GM21367 (cell line): ENCODE data around the gene TTLL10.

ENCODE experiments used
- ATAC-seq: cut with Tn5 transposase; IDR thresholded peaks from one replicate; pipeline ENCODE4 v1.9.1; 2021; ENCODE audit not compliant: unreplicated experiment

The TTLL10 gene

DNA sequence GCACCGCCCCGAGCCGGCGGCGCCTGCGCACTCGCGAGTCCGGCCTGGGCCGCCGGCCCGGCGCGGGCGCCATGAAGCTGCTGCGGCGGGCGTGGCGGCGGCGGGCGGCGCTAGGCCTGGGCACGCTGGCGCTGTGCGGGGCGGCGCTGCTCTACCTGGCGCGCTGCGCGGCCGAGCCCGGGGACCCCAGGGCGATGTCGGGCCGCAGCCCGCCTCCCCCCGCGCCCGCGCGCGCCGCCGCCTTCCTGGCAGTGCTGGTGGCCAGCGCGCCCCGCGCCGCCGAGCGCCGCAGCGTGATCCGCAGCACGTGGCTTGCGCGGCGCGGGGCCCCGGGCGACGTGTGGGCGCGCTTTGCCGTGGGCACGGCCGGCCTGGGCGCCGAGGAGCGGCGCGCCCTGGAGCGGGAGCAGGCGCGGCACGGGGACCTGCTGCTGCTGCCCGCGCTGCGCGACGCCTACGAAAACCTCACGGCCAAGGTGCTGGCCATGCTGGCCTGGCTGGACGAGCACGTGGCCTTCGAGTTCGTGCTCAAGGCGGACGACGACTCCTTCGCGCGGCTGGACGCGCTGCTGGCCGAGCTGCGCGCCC lies 58.6 kb downstream of the TTLL10 start, which contains the start of gene B3GALT6:
B3GALT6 (plus strand) TSS at position 30 of the 588 bp plus-strand sequence; CDS start at position 72, 42 bp downstream.
- no peak for ATAC-seq

DNA sequence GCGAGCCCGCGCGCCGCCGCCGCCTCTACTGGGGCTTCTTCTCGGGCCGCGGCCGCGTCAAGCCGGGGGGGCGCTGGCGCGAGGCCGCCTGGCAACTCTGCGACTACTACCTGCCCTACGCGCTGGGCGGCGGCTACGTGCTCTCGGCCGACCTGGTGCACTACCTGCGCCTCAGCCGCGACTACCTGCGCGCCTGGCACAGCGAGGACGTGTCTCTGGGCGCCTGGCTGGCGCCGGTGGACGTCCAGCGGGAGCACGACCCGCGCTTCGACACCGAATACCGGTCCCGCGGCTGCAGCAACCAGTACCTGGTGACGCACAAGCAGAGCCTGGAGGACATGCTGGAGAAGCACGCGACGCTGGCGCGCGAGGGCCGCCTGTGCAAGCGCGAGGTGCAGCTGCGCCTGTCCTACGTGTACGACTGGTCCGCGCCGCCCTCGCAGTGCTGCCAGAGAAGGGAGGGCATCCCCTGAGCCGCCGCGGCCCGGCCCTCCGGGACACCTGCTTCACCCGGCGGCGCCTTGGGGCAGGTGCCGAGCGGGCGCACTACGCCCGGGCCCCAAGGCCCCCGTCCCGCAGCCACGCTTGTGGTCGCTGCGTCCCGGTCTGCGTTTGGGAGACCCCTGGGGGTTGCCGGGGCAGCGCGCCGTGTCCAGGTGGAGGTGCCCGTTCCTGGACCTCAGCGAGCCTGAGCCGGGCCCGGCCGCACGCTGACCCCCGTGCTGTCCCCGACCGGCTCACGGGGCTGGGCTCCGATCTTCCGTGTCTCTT lies 59.3 kb downstream of the TTLL10 start:
- ATAC-seq, result no peak

GRCh38 chr1:1233567-1233892 lies 59.9 kb downstream of the TTLL10 start:
- no peak for ATAC-seq

GRCh38 chr1:1234180-1234808 lies 60.6 kb downstream of the TTLL10 start:
- ATAC-seq, result no peak

DNA sequence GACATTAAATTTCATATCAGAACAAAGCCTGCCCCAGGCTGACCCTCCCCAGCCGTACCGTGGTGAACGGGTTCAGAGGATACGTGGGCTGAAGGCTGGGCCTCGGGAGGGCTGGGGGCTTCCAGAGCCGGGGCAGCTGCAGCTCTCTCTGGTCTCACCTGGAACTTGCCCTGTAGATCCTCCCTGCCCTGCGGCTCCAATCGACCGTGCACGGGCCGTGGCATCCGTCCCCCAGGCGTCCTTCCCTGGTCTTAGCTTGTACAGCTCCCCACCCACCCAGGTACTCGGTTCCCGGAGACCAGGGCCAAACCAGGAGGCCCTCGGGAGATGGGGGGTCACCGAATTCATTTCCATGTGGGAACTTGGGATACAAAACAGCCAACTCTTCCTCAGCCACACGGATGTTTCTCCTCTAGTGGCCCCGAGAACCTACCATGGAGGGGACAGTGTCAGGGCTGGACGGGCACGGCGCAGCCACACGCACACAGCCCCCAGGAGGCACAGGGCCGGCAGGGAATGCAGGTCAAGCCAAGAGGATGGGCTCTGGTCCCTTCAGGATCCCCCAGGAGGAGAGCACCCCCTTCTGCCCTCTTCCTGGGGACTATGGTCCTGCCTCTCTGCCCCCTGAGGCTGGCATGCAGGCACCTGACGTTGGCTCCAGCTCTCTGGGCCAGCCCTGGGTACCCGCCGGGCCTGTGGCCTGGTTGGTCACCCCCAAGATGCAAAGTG lies 61.5 kb downstream of the TTLL10 start:
- ATAC-seq, result no peak

GRCh38 chr1:1236176-1236763 lies 62.6 kb downstream of the TTLL10 start:
- ATAC-seq, result no peak

GRCh38 chr1:1236945-1237873 lies 63.5 kb downstream of the TTLL10 start:
- no peak for ATAC-seq

GRCh38 chr1:1237874-1238701 lies 64.4 kb downstream of the TTLL10 start:
- ATAC-seq, result no peak

DNA sequence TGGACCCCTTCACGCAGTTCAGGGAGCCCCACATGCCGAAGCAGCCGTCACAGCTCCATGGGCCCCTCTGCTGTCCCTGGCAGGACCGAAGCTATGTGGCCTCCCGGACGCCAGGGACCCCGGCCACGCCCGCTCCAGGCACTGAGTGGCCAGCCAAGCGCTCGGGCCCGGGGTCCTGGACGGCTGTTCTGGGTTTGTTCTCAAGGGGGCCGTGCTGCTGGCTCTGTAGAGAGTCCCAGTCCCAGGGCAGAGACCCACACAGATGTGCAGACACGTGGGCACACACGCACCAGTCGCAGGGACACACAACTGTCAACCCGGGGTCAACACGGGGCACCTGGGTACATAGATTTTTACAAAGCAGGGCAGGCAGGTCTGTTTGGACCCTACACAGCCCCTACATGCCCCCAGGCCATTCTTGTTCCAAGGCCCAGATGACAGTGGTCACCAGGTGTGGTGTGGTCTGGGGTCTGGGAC lies 65.1 kb downstream of the TTLL10 start:
- no peak for ATAC-seq

DNA sequence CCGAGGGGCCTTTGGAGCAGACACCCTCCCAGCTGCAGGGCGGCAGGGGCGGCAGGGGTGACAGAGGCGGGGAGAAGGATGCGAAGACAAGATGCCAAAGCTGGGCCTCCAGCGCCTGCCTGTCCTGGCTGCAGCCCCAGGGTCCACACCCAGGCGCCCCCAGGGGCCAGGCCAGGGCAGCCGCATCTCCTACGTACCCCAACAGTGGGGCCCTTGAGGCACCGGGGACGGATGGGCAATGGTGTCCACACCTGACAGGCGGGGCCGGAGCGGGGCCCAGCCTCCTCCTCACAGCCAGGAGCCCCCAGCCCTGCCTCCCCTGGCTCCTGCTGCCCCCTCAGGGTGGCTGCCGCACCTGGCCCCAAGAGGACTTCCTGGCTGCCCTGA lies 65.5 kb downstream of the TTLL10 start:
- no peak for ATAC-seq

- no peak for ATAC-seq
Measured at GRCh38 chr1:1239614-1240347, 66.1 kb downstream of the TTLL10 start.

- ATAC-seq, result no peak
Measured at GRCh38 chr1:1240348-1240732, 66.7 kb downstream of the TTLL10 start.

DNA sequence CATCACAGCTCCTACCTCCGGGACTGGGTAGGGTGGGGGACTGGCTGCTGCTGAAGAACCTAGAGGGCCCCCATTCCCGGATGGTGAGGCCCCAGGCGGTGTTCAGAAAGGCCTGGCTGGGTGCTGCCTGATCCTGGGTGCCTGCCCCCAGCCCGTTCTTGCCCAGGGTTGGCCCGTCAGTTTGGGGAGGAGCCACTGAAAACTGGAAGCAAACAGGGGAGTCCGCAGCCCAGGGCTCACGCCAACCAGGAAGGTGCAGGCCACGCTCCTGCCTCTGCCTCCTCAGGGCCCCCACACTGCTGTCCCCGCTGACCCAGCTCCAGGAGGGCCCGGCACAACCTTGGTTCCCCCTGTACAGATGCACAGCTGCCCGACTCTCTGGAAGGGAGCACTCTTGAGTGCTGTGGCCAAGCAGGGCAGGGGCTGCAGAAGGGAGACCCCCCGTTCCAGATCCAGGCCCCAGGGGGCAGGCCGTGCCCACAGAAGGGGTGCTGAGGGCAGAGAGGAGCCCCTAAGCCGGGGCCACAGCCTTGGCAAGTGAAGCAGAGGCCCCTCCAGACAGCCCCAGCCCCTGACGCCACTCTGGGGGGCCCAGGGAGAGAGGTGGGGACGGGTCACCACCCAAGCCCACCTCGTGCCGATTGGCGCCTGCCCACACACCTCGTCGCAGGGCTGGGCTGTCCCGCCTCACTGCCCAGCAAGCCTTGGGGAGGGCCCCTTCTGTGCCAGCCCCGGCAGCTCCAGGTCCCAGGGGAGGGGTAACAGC lies 67.3 kb downstream of the TTLL10 start:
- ATAC-seq, result no peak

DNA sequence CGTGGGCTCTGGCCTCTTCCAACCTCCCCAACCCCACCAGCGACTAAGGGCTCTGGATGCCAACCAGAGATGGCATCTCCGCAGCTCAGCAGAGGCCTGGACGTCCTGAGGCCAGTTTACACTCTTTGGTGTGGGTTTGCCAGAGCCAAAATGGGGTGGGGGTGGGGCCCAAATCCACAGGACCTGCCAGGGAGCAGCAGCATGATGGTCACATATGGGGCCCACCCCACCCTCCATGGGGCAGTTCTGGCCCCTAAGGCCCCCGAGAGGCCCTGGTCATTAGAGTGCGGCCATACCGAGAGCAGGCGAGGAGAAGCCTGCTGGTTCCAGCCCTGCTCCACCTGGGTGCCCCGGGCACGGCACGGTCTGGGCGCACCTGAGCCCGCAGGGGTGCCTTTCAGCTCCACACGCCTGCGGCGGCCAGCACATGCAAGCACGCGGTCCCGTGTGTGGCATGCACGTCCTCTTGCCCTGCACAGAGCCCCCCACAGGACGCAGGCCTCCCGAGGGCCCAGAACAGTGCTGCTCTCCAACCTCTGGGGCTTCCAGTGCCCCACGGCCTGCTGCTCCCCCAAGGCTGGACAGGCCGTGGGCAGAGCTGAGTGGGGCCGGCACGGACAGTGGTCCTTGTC lies 68.0 kb downstream of the TTLL10 start:
- no peak for ATAC-seq

DNA sequence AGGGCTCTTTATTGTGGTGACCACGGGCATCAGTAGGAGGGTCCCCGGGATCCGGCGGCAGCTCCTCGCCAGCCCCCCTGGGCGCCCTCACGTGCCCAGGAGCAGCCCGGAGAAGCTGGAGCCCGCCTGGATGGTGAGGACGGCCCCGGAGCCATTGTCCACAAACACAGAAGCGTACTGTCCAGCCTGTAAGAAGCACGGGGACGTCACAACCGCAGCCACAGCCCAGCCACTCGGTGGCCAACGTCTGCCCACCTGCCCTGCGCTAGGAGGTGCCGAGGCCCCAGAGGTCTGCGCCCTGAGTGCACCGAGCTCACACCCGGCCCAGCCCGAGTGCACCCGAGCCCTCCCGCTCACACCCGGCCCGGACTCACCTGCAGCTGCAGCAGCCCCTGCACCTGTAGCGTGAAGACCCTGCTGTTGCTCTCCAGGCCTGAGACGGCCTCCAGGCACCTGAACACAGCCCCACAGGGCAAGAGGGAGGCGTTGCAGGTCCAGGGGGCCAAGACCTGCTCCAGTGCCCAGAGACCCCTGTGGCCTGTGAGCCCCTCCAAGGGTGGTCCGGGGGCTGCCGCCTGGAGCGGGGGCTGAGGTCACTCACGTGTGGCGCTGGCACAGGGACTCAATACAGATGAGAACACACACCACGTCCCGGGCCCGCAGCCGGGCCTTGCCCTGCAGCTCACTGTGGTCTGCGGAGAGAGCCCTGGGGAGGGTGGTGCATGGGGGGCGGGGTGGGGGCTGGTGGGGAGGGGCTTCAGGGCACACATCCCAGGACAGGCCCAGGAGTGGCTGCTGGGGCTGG lies 69.0 kb downstream of the TTLL10 start:
- ATAC-seq, result no peak

- ATAC-seq, result no peak
Measured at GRCh38 chr1:1243266-1243660, 69.6 kb downstream of the TTLL10 start.

- no peak for ATAC-seq
Measured at GRCh38 chr1:1243807-1244191, 70.1 kb downstream of the TTLL10 start.
